CD14-positive monocyte (primary cell): ENCODE measurements around the gene LHFPL3. TPM values are rescaled to one million over a fixed set of nuclear protein-coding genes. Genes with fewer than 3 reads are reported as not detected.

Experiments
- DNase-seq, 3 donors: peaks; one replicate each; pipeline ENCODE4 v3.0.0-alpha.2; 2011 to 2022
- H2AFZ ChIP-seq: 2 replicates; pipeline ENCODE4 v1.6.0; 2012; ENCODE audit warnings: mild to moderate bottlenecking, low read depth, low read length, inconsistent platforms; ENCODE audit not compliant: insufficient read depth, poor library complexity, severe bottlenecking
- H3K27ac ChIP-seq, 2 donors: 1 replicate in 1 of 2; 2 replicates in 1 of 2; pipeline ENCODE4 v1.5.1; 2012 to 2013; ENCODE audit warnings: low read length in 2 of 2, control low read depth in 1 of 2, inconsistent platforms in 1 of 2, low read depth in 1 of 2, mild to moderate bottlenecking in 1 of 2
- H3K27me3 ChIP-seq, 2 donors: one replicate each; pipeline versions ENCODE4 v1.6.0 to v1.6.1; 2011 to 2013; ENCODE audit warnings: low read length in 2 of 2; ENCODE audit not compliant: control insufficient read depth in 2 of 2, insufficient read depth in 2 of 2
- H3K36me3 ChIP-seq, 2 donors: replicated peaks in 1 of 2; 1 replicate in 1 of 2; 2 replicates in 1 of 2; pipeline versions ENCODE4 v1.5.1 to v1.6.1; 2012 to 2013; ENCODE audit warnings: low read length in 2 of 2, control low read depth in 1 of 2, inconsistent platforms in 1 of 2, mild to moderate bottlenecking in 1 of 2; ENCODE audit not compliant: insufficient read depth in 2 of 2, control insufficient read depth in 1 of 2
- H3K4me1 ChIP-seq, 2 donors: 1 replicate in 1 of 2; 2 replicates in 1 of 2; pipeline versions ENCODE4 v1.5.1 to v1.6.1; 2012 to 2013; ENCODE audit warnings: low read length in 2 of 2, control low read depth in 1 of 2, inconsistent platforms in 1 of 2, mild to moderate bottlenecking in 1 of 2, moderate library complexity in 1 of 2; ENCODE audit not compliant: insufficient read depth in 2 of 2, control insufficient read depth in 1 of 2
- H3K4me2 ChIP-seq: replicated peaks from 2 replicates; pipeline ENCODE3; 2012; ENCODE audit warnings: low read length, moderate library complexity, mild to moderate bottlenecking; ENCODE audit not compliant: poor library complexity, severe bottlenecking; ENCODE audit errors: extremely low read depth
- H3K4me3 ChIP-seq, 3 experiments: fragments of 200-600 bp in 1 of 3; sonication (generic) in 1 of 3; replicated peaks in 1 of 3; 1 replicate in 2 of 3; 2 replicates in 1 of 3; pipeline ENCODE4 v1.5.1; 2011 to 2013; ENCODE audit warnings: low read length in 3 of 3, mild to moderate bottlenecking in 3 of 3, control low read depth in 2 of 3, low read depth in 2 of 3, inconsistent platforms in 1 of 3, moderate library complexity in 1 of 3
- H3K79me2 ChIP-seq: 2 replicates; pipeline ENCODE4 v1.6.0; 2012; ENCODE audit warnings: mild to moderate bottlenecking, control low read depth, inconsistent platforms, low read length, moderate library complexity; ENCODE audit not compliant: insufficient read depth
- H3K9ac ChIP-seq: 2 replicates; pipeline ENCODE4 v1.6.0; 2017; ENCODE audit warnings: low read length, mild to moderate bottlenecking; ENCODE audit not compliant: insufficient read depth, poor library complexity, severe bottlenecking
- H3K9me3 ChIP-seq, 2 donors: replicated peaks in 1 of 2; 1 replicate in 1 of 2; 2 replicates in 1 of 2; pipeline versions ENCODE4 v1.5.1 to v1.6.1; 2012 to 2013; ENCODE audit warnings: low read length in 2 of 2, control low read depth in 1 of 2; ENCODE audit not compliant: control insufficient read depth in 1 of 2, insufficient read depth in 1 of 2
- H4K20me1 ChIP-seq: 2 replicates; pipeline ENCODE4 v1.6.0; 2012; ENCODE audit warnings: mild to moderate bottlenecking, low read length, control low read depth, moderate library complexity; ENCODE audit not compliant: insufficient read depth
- H3K27ac Mint-ChIP-seq, 7 donors: one replicate each; pipeline ENCODE4 v1.8.0; 2020; ENCODE audit warnings: mild to moderate bottlenecking in 7 of 7, mixed read lengths in 7 of 7, moderate library complexity in 6 of 7, inconsistent platforms in 2 of 7
- H3K27me3 Mint-ChIP-seq, 3 donors: one replicate each; pipeline ENCODE4 v1.8.0; 2021 to 2022; ENCODE audit warnings: low read depth in 3 of 3, mild to moderate bottlenecking in 3 of 3, mixed read lengths in 3 of 3, moderate library complexity in 3 of 3, inconsistent platforms in 1 of 3
- H3K36me3 Mint-ChIP-seq, 2 donors: one replicate each; pipeline ENCODE4 v1.8.0; 2020; ENCODE audit warnings: mixed read lengths in 2 of 2, inconsistent platforms in 1 of 2, mild to moderate bottlenecking in 1 of 2
- H3K4me1 Mint-ChIP-seq: one replicate; pipeline ENCODE4 v1.8.0; 2020; ENCODE audit warnings: mild to moderate bottlenecking, mixed read lengths
- H3K4me3 Mint-ChIP-seq, 2 donors: one replicate each; pipeline ENCODE4 v1.8.0; 2020; ENCODE audit warnings: mild to moderate bottlenecking in 2 of 2, mixed read lengths in 2 of 2, moderate library complexity in 1 of 2
- H3K9me3 Mint-ChIP-seq, 7 donors: one replicate each; pipeline ENCODE4 v1.8.0; 2020 to 2022; ENCODE audit warnings: mixed read lengths in 7 of 7, mild to moderate bottlenecking in 6 of 7, moderate library complexity in 6 of 7, inconsistent platforms in 2 of 7
- WGBS: methylation state at CpG from one replicate; pipeline ENCODE4 v1.1.5; 2013; ENCODE audit warnings: missing lambda C conversion rate; ENCODE audit not compliant: insufficient coverage; 5-methylcytosine and 5-hydroxymethylcytosine counted together
- intact Hi-C, 2 donors: fragments of 100-400 bp; cut with micrococcal nuclease; formaldehyde crosslinking; loops; one replicate each; pipeline versions ENCODE4 v1.15.0 to v1.15.1; 2023
- polyA plus RNA-seq, 3 donors: library from polyadenylated mRNA; depleted of rRNA in 1 of 3; unstranded in 2 of 3; stranded (reverse) in 1 of 3; fragments of 300-500 nt in 2 of 3; fragments of >200 nt in 1 of 3; fragmentation: Illumina TruSeq in 2 of 3; gene quantifications; 1 replicate in 2 of 3; 2 replicates in 1 of 3; pipeline ENCODE4 v1.2.3, GENCODE V29; 2012 to 2021
- TF ChIP-seq, protein P1 (sequence below): fragments of 200-600 bp; IDR thresholded peaks from one replicate; pipeline ENCODE4 v1.8.0; 2022; ENCODE audit warnings: antibody characterized with exemption, mild to moderate bottlenecking

LHFPL3 gene
- polyA plus RNA-seq, 3 donors, result not detected

DNA sequence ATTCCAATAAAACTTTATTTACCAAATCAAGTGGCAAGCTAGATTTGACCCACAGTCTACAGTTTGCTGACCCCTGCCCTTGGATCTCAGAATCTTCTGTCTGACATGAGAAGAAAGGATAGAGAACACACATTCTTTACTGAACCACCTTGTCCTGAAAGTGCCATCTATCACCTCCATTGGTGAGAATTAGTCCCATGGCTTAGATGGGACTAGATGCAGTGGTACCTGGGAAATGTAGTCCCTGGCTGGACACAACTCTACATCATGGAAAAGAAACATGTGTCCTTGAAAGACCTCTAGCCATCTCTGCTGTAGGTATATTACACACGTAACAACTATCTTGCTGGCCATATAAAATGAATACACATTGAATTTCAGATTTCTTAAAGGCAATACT, 336.2 kb downstream of the LHFPL3 start:
- Histone ChIP-seq H4K20me1 (no peaks in the 10 kb centered on the region), H3K27ac (no peak overlapping the region), H3K4me3 (no peak overlapping the region), H3K9ac (no peak overlapping the region), H3K4me1 (no peaks in the 10 kb centered on the region), H3K4me2 (no peak overlapping the region), H3K36me3 (no peaks in the 10 kb centered on the region), H2AFZ (no peak overlapping the region), H3K27me3 (no peaks in the 10 kb centered on the region), H3K9me3 (no peaks in the 10 kb centered on the region), H3K79me2 (no peaks in the 10 kb centered on the region)
- no CpG with 5 or more reads among the region's 1 CpG for WGBS
- H3K36me3 Mint-ChIP-seq, result no peaks in the 10 kb centered on the region
- no peak overlapping the region for H3K4me3 Mint-ChIP-seq
- H3K9me3 Mint-ChIP-seq, result peaks cover 3 to 14% (median 8%) of the 10 kb centered on the region in 7 donors
- intact Hi-C loops, result no loop called here
- no peak for DNase-seq
- H3K27me3 Mint-ChIP-seq, result peaks cover 0 to 5% (median 0%) of the 10 kb centered on the region in 3 donors
- H3K4me1 Mint-ChIP-seq, result peaks cover 10% of the 10 kb centered on the region
- TF ChIP-seq, protein P1, sequence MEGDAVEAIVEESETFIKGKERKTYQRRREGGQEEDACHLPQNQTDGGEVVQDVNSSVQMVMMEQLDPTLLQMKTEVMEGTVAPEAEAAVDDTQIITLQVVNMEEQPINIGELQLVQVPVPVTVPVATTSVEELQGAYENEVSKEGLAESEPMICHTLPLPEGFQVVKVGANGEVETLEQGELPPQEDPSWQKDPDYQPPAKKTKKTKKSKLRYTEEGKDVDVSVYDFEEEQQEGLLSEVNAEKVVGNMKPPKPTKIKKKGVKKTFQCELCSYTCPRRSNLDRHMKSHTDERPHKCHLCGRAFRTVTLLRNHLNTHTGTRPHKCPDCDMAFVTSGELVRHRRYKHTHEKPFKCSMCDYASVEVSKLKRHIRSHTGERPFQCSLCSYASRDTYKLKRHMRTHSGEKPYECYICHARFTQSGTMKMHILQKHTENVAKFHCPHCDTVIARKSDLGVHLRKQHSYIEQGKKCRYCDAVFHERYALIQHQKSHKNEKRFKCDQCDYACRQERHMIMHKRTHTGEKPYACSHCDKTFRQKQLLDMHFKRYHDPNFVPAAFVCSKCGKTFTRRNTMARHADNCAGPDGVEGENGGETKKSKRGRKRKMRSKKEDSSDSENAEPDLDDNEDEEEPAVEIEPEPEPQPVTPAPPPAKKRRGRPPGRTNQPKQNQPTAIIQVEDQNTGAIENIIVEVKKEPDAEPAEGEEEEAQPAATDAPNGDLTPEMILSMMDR, result no peak
- no peak overlapping the region for H3K27ac Mint-ChIP-seq

DNA sequence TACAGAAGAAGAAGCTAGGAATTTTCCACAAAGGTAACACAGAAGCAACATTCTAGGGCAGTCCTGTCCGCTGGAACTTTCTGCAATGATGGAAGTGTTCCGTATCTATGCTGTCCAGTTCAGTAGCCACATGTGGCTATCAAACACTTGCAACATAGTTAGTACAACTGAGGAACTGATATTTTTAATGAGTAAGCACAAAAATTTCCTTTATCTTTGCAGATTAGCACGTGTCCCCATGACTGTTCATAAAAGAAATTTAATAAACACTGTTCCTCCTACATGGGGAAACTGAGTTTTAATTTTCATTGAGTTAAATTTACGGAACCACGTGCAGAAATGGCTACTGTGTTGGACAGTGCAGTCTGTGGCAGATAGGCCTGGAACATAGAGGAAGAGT, 349.2 kb downstream of the LHFPL3 start:
- no peaks in the 10 kb centered on the region for H3K4me1 ChIP-seq
- Mint-ChIP-seq H3K4me3 (no peak overlapping the region), H3K27ac (no peak overlapping the region), H3K36me3 (no peaks in the 10 kb centered on the region), H3K27me3 (peaks cover 3 to 6% (median 6%) of the 10 kb centered on the region in 3 donors), H3K9me3 (peaks cover 0 to 3% (median 0%) of the 10 kb centered on the region in 7 donors), H3K4me1 (no peaks in the 10 kb centered on the region)
- H3K9ac ChIP-seq, result no peak overlapping the region
- H3K4me3 ChIP-seq, result no peak overlapping the region
- no CpG with 5 or more reads among the region's 5 CpGs for WGBS
- no peaks in the 10 kb centered on the region for H4K20me1 ChIP-seq
- H3K4me2 ChIP-seq, result no peak overlapping the region
- no peaks in the 10 kb centered on the region for H3K27me3 ChIP-seq
- TF ChIP-seq, protein P1, result no peak
- H2AFZ ChIP-seq, result no peak overlapping the region
- no peak for DNase-seq
- no peaks in the 10 kb centered on the region for H3K36me3 ChIP-seq
- intact Hi-C loops, result no loop called here
- H3K27ac ChIP-seq, result no peak overlapping the region
- H3K79me2 ChIP-seq, result no peaks in the 10 kb centered on the region
- H3K9me3 ChIP-seq, result no peaks in the 10 kb centered on the region
